MM.1S (cell line): ENCODE data around the gene RAB20.

Source experiments
- EZH2 ChIP-seq: fragments of 300-600 bp; sonication (generic); optimal IDR thresholded peaks from 2 replicates; pipeline ENCODE3; 2017; ENCODE audit warnings: low read depth, mild to moderate bottlenecking, antibody characterized with exemption, low read length, mixed read lengths
- TF ChIP-seq, protein P1 (sequence below): fragments of 300-600 bp; sonication (generic); IDR thresholded peaks from 2 replicates; pipeline ENCODE4 v1.5.1; 2016; ENCODE audit warnings: antibody characterized with exemption, low read length, mixed read lengths

DNA sequence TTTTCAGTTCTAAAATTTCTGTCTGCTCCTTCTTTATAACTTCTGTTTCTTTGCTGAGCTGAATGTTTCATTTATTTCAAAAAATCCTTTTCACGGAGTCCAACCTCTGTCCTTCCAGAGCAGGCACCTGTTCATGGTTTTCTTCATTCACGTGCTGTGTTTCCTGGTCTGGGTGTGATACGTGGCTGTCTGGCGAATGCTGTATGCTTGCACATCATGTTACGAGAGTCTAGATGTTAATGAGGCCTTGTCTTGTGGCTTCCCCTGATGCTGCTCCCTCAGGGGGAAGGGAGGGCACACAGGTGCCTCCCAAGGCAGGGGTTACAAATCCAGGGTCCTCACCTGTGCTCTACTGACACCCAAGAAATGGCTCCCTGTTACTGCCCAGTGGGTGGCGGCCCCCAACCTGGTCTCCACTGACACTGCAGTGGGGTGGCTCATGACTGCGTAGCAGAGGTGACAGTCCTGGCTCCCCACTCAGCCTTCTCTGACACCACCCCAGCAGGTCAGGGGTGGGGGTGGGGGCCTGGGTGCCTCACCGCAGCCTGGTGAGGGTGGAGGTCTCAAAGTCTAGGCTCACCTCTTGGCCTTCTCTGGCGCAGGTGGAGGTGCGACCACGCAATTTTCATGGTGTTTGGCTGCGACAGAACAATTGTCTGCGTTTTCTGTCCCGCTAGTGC is 20.1 kb upstream of the RAB20 start:
- TF ChIP-seq, protein P1, sequence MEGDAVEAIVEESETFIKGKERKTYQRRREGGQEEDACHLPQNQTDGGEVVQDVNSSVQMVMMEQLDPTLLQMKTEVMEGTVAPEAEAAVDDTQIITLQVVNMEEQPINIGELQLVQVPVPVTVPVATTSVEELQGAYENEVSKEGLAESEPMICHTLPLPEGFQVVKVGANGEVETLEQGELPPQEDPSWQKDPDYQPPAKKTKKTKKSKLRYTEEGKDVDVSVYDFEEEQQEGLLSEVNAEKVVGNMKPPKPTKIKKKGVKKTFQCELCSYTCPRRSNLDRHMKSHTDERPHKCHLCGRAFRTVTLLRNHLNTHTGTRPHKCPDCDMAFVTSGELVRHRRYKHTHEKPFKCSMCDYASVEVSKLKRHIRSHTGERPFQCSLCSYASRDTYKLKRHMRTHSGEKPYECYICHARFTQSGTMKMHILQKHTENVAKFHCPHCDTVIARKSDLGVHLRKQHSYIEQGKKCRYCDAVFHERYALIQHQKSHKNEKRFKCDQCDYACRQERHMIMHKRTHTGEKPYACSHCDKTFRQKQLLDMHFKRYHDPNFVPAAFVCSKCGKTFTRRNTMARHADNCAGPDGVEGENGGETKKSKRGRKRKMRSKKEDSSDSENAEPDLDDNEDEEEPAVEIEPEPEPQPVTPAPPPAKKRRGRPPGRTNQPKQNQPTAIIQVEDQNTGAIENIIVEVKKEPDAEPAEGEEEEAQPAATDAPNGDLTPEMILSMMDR, result no peak
- no peak for TF ChIP-seq EZH2
